H9 (cell line): ENCODE measurements around the gene OR6B1. TPM values are rescaled to one million over a fixed set of nuclear protein-coding genes. Genes with fewer than 3 reads are reported as not detected.
A peak's percentile ranks its signal among the peaks of the same experiment; 100 is the strongest.

Experiments
- DNase-seq: peaks from one replicate; pipeline ENCODE4 v3.0.0-alpha.2; 2017
- H2AFZ ChIP-seq: one replicate; pipeline ENCODE4 v1.6.1; 2013; ENCODE audit warnings: mild to moderate bottlenecking, low read length, control low read depth, moderate library complexity
- H2AK5ac ChIP-seq: 2 replicates; pipeline ENCODE4 v1.6.1; 2013; ENCODE audit warnings: low read length, control low read depth, mixed read lengths; ENCODE audit not compliant: insufficient read length
- H2BK120ac ChIP-seq: one replicate; pipeline ENCODE4 v1.6.1; 2013; ENCODE audit warnings: low read depth, mild to moderate bottlenecking, low read length, control low read depth, inconsistent platforms; ENCODE audit not compliant: poor library complexity, severe bottlenecking
- H2BK12ac ChIP-seq: 2 replicates; pipeline ENCODE4 v1.6.1; 2013; ENCODE audit warnings: low read length, control low read depth, mixed read lengths, low read depth; ENCODE audit not compliant: insufficient read length
- H2BK15ac ChIP-seq: 2 replicates; pipeline ENCODE4 v1.6.1; 2013; ENCODE audit warnings: low read depth, low read length, control low read depth
- H2BK20ac ChIP-seq: one replicate; pipeline ENCODE4 v1.6.1; 2013; ENCODE audit warnings: low read depth, mild to moderate bottlenecking, low read length, control low read depth, inconsistent platforms; ENCODE audit not compliant: poor library complexity, severe bottlenecking
- H2BK5ac ChIP-seq: 2 replicates; pipeline ENCODE4 v1.6.1; 2013; ENCODE audit warnings: low read length, control low read depth, mixed read lengths; ENCODE audit not compliant: insufficient read length
- H3K14ac ChIP-seq: 2 replicates; pipeline ENCODE4 v1.6.1; 2013; ENCODE audit warnings: low read length, control low read depth; ENCODE audit not compliant: insufficient read depth
- H3K18ac ChIP-seq: 2 replicates; pipeline ENCODE4 v1.6.1; 2013; ENCODE audit warnings: low read depth, mild to moderate bottlenecking, mixed read lengths, low read length, control low read depth; ENCODE audit not compliant: insufficient read length
- H3K23ac ChIP-seq: 2 replicates; pipeline ENCODE4 v1.6.1; 2013; ENCODE audit warnings: low read length, control low read depth, mixed read lengths, low read depth; ENCODE audit not compliant: insufficient read length
- H3K23me2 ChIP-seq: 2 replicates; pipeline ENCODE4 v1.6.1; 2013; ENCODE audit warnings: low read depth, mild to moderate bottlenecking, mixed read lengths, low read length, control low read depth; ENCODE audit not compliant: insufficient read length, poor library complexity, severe bottlenecking
- H3K27ac ChIP-seq: 2 replicates; pipeline ENCODE4 v1.5.1; 2013; ENCODE audit warnings: low read length, control low read depth, mixed read lengths, low read depth; ENCODE audit not compliant: insufficient read length
- H3K27me3 ChIP-seq: 2 replicates; pipeline ENCODE4 v1.6.1; 2013; ENCODE audit warnings: low read length, control low read depth, inconsistent platforms; ENCODE audit not compliant: insufficient read depth
- H3K4ac ChIP-seq: 2 replicates; pipeline ENCODE4 v1.6.1; 2013; ENCODE audit warnings: low read depth, mild to moderate bottlenecking, control low read depth, inconsistent platforms, low read length, moderate library complexity
- H3K4me1 ChIP-seq: 2 replicates; pipeline ENCODE4 v1.6.1; 2013; ENCODE audit warnings: low read length, control low read depth, inconsistent platforms; ENCODE audit not compliant: insufficient read depth
- H3K4me2 ChIP-seq: 2 replicates; pipeline ENCODE4 v1.6.1; 2013; ENCODE audit warnings: low read length, control low read depth, mixed read lengths; ENCODE audit not compliant: insufficient read length, insufficient read depth
- H3K56ac ChIP-seq: 2 replicates; pipeline ENCODE4 v1.6.1; 2013; ENCODE audit warnings: low read depth, mild to moderate bottlenecking, mixed read lengths, low read length, control low read depth; ENCODE audit not compliant: insufficient read length
- H3K79me1 ChIP-seq: 2 replicates; pipeline ENCODE4 v1.6.1; 2013; ENCODE audit warnings: low read depth, mild to moderate bottlenecking, moderate library complexity, low read length, control low read depth, inconsistent platforms; ENCODE audit not compliant: insufficient read depth, poor library complexity, severe bottlenecking
- H3K79me2 ChIP-seq: 2 replicates; pipeline ENCODE4 v1.6.1; 2013; ENCODE audit warnings: low read length, control low read depth, inconsistent platforms; ENCODE audit not compliant: insufficient read depth
- H3K9ac ChIP-seq: 2 replicates; pipeline ENCODE4 v1.6.1; 2013; ENCODE audit warnings: low read length, control low read depth, mixed read lengths; ENCODE audit not compliant: insufficient read length; ENCODE audit errors: extremely low read depth
- H3K9me3 ChIP-seq: one replicate; pipeline ENCODE4 v1.6.1; 2013; ENCODE audit warnings: low read depth, low read length, inconsistent platforms; ENCODE audit not compliant: control insufficient read depth
- H3T11ph ChIP-seq: one replicate; pipeline ENCODE4 v1.6.1; 2013; ENCODE audit warnings: mild to moderate bottlenecking, low read length, control low read depth, inconsistent platforms
- H4K20me1 ChIP-seq: one replicate; pipeline ENCODE4 v1.6.1; 2013; ENCODE audit not compliant: control insufficient read depth, insufficient read length, insufficient read depth
- H4K5ac ChIP-seq: 2 replicates; pipeline ENCODE4 v1.6.1; 2013; ENCODE audit warnings: low read depth, mild to moderate bottlenecking, mixed read lengths, low read length, control low read depth; ENCODE audit not compliant: insufficient read length
- H4K8ac ChIP-seq: replicated peaks from 2 replicates; pipeline ENCODE4 v1.6.1; 2013; ENCODE audit warnings: low read length, control low read depth, mixed read lengths, low read depth; ENCODE audit not compliant: insufficient read length
- H4K91ac ChIP-seq: 2 replicates; pipeline ENCODE4 v1.6.1; 2013; ENCODE audit warnings: low read depth, mild to moderate bottlenecking, moderate library complexity, mixed read lengths, low read length, control low read depth; ENCODE audit not compliant: insufficient read length
- H3K27ac Mint-ChIP-seq, 3 experiments: 2 replicates in 2 of 3; 3 replicates in 1 of 3; pipeline ENCODE4 v1.8.0; 2020 to 2021; ENCODE audit warnings: mixed read lengths in 3 of 3, mild to moderate bottlenecking in 1 of 3, moderate library complexity in 1 of 3
- H3K27me3 Mint-ChIP-seq: 2 replicates; pipeline ENCODE4 v1.8.0; 2021; ENCODE audit warnings: low read depth, mild to moderate bottlenecking, moderate library complexity, mixed read lengths
- H3K36me3 Mint-ChIP-seq, 3 experiments: 2 replicates in 2 of 3; 3 replicates in 1 of 3; pipeline ENCODE4 v1.8.0; 2020 to 2021; ENCODE audit warnings: low read depth in 3 of 3, mixed read lengths in 3 of 3; ENCODE audit not compliant: insufficient read depth in 1 of 3
- H3K4me1 Mint-ChIP-seq, 2 experiments: 2 replicates each; pipeline ENCODE4 v1.8.0; 2020; ENCODE audit warnings: mixed read lengths in 2 of 2
- H3K4me3 Mint-ChIP-seq, 2 experiments: 2 replicates in 1 of 2; 3 replicates in 1 of 2; pipeline ENCODE4 v1.8.0; 2020 to 2021; ENCODE audit warnings: mild to moderate bottlenecking in 2 of 2, mixed read lengths in 2 of 2, moderate library complexity in 1 of 2
- H3K9me3 Mint-ChIP-seq, 2 experiments: 2 replicates in 1 of 2; 3 replicates in 1 of 2; pipeline ENCODE4 v1.8.0; 2020; ENCODE audit warnings: mild to moderate bottlenecking in 2 of 2, mixed read lengths in 2 of 2, moderate library complexity in 1 of 2
- CTCF ChIP-seq: fragments of 200-600 bp; sonication (generic); conservative IDR thresholded peaks from 3 replicates; pipeline ENCODE4 v1.8.0; 2021; ENCODE audit warnings: antibody characterized with exemption, mild to moderate bottlenecking
- WGBS: extraction: QIAGEN DNeasy Blood & Tissue Kit; methylation state at CpG from one replicate; pipeline ENCODE4 v1.1.7; 2013; ENCODE audit warnings: missing lambda C conversion rate, low lambda C conversion rate, mixed read lengths; ENCODE audit not compliant: insufficient read length; ENCODE audit errors: extremely low coverage; 5-methylcytosine and 5-hydroxymethylcytosine counted together
- total RNA-seq: library from RNA; stranded (reverse); gene quantifications from 2 replicates; pipeline ENCODE4 v1.2.1, GENCODE V29; 2021

Gene OR6B1
- total RNA-seq, 1 experiment from 2014 or later: not detected

- no peak overlapping the region for H3T11ph ChIP-seq
- no peak overlapping the region for H2BK20ac ChIP-seq
- no peak overlapping the region for H2BK120ac ChIP-seq
- no peak overlapping the region for H3K56ac ChIP-seq
- no peak overlapping the region for H4K5ac ChIP-seq
- H3K4ac ChIP-seq: no peak overlapping the region
- H3K9ac ChIP-seq: no peak overlapping the region
- peaks cover 4 to 5% of the 10 kb centered on the region in 2 experiments; a peak in 3 of 4 replicates for H3K4me1 Mint-ChIP-seq
- H2AK5ac ChIP-seq: no peak overlapping the region
- H4K91ac ChIP-seq: no peak overlapping the region
- no peaks in the 10 kb centered on the region for H3K79me1 ChIP-seq
- no peak overlapping the region for H3K14ac ChIP-seq
- WGBS: no CpG with 5 or more reads among the region's 3 CpGs
- no peaks in the 10 kb centered on the region for H3K36me3 Mint-ChIP-seq
- no peaks in the 10 kb centered on the region for H3K9me3 ChIP-seq
- no peaks in the 10 kb centered on the region for H3K9me3 Mint-ChIP-seq
- no peaks in the 10 kb centered on the region for H3K4me1 ChIP-seq
- H3K27me3 ChIP-seq: no peaks in the 10 kb centered on the region
- H4K8ac ChIP-seq: no peak overlapping the region
- H3K18ac ChIP-seq: no peak overlapping the region
- H2AFZ ChIP-seq: no peak overlapping the region
- H3K4me2 ChIP-seq: no peak overlapping the region
- H2BK5ac ChIP-seq: no peak overlapping the region
- peak; percentile 61 for TF ChIP-seq CTCF
- H3K27ac ChIP-seq: no peak overlapping the region
- H3K79me2 ChIP-seq: no peaks in the 10 kb centered on the region
- DNase-seq: no peak
- H3K27me3 Mint-ChIP-seq: no peaks in the 10 kb centered on the region
- H3K23me2 ChIP-seq: no peaks in the 10 kb centered on the region
- H3K23ac ChIP-seq: no peak overlapping the region
- no peak overlapping the region for H3K27ac Mint-ChIP-seq
- no peaks in the 10 kb centered on the region for H4K20me1 ChIP-seq
- H2BK15ac ChIP-seq: no peak overlapping the region
- no peak overlapping the region for H3K4me3 Mint-ChIP-seq
- no peak overlapping the region for H2BK12ac ChIP-seq
Observed at GRCh38 chr7:144027070-144027469, 26.9 kb downstream of the OR6B1 start.
